Stimulated activated CD8-positive, alpha-beta memory T cell treated with anti-CD3 and anti-CD28 coated beads, Interleukin-2, amount 100 ng/mL, for 1 hour (primary cell): Measurements from ENCODE around the gene RHBDD3.

Source experiments
- DNase-seq, 2 donors: peaks; one replicate each; pipeline ENCODE4 v3.0.0-alpha.2; 2020; ENCODE audit warnings: low read depth in 2 of 2

The RHBDD3 gene

DNA sequence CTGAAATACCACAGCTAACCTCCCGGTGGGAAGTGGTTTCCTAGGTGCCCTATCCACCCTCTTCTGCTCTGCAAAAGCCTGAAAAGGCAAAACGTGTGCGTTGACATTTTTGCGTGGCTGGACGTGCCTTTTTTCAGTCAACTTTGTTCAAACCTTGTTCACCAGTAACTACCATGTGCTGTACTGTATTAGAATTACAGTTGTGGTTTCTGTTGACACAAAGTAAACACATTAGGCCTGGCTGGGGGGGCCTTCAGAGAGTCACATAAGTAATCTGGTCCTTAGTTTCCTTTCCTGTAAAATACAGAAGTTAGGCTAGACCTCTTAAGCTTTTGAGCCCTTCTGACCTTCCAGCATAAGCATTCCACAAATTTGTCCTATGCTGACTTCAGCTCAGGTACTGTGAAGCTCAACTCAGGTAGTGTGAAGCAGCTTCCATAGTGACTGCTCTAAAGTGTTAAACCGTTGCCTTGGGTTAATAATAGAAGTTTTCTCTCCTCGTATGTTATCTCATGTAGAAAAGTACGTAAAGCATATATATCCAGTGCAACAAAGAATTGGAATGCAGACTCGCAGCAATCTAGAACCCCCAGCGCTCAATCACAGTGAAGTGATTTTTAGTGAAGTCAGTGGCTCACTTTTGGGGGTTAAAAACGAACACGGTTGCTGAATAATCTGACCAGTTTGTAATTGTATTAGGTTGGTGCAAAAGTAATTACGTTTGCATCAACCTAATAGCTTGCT, 2.1 kb upstream of the RHBDD3 start:
- no peak for DNase-seq

DNA sequence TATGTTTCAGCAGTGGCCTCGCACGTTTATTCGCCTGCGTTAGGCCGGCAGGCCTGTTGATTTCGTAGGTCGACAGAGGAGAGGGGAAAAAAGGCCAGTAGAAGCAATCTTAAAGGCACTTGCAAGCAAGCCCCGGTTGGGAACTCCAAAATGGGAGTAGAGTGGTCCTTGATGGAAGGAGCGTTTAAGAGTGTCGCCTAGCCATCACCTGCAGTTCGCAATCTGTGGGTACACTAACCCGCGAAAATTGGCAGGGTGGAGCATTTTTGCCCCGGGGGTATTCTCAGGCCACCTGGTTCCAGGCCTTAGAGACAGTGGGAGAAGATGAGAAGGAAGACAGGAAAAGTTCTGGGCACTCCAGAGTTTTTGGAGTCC, 1.4 kb upstream of the RHBDD3 start:
- DNase-seq, result no peak

DNA sequence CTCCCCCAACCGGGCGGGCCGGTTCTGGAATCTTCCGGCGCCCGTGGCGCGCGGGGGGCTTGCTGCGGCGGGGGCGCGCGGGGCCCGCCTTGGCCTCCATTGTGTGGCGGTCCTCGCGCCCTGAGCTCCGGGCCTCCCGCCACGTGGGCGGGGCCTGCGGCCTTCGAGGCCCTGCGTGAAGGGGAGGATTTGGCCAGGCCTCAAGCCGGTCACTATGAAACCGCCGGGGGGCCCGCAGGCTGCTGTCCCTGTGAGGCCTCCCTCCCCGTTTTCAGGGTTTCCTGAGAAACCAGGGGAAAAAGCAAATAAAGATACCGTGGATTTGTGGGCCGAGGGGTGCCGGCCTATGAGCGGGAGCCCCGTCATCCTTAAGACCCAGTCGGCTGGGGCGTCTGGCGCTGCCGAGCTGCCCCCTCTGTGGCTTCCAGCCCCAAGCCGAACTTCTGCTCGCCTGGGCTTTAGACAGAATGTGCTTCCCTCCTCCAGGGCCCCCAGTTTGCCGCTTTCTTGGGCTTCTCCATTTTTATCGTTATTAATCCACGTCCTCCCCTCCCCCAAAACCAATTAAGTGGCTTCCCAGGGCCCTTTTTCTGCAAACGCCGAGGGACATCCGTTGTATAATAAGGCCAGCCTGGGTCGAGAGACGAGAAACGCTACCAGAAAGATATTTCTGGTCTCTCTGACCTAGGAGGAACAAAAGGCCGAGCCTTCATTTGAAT, 889 bp upstream of the RHBDD3 start:
- DNase-seq, result peak in 1 of 2 donors; percentile 10

DNA sequence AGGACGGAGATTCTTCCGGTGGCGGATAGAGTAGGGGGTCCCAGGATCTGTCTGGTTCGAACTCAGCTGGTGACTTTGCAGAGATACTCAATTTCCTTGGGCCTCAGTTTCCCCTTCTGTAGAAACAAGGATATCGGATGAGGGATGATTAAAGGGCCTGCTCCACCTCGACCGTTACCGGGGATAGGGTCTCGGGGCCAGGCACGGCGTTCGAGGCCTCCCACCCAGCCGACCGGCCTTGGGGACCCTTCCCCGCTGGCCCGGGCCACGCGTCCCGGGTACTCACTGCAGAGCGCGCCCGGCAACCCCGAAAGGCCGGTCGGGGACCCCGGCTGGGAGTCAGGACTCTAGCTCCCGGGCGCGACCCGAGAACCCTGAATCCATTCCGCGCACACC, 321 bp downstream of the RHBDD3 start:
- DNase-seq, result no peak

DNA sequence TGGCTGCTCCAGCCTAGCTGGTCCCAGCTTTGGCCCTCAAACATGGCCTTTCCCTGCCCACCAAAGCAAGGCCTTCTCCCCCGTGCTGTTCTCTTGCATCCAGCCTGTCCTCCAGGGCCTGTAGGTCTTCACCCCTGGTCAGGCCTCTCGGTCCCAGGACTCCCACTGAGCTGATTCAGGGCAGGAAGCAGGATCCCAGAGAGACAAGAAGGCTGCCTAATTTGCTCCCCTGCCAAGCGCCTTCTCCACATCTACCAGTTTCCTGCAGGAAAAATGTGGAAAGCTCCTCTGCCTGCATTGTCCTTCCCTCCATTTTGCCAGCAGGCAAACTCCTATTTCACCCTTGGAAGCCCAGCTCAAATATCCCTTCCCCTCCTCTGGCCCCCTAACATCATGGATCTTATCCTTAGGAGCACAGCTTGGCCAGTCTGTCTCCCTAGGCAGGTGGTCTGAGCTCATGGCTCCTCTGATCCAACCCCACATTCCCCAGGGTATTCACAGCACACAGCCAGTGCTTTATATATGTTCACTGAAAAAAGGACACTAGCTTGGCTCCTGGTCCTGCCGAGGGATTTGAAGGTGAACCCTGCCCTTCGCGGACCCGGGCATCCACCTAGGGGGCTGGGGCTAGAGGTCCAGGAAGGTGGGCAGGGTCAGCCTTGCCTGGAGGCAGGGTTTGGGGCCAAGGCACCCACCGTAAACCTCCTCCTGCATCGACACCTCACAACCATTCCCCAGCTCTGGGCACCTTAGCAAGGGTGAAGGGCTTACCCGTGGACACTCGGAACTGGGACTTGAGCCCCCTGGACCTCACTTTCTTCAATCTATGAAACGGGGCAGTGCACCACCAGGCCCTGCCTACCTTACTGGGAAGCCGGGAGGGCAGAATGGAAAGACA, 968 bp downstream of the RHBDD3 start:
- no peak for DNase-seq

DNA sequence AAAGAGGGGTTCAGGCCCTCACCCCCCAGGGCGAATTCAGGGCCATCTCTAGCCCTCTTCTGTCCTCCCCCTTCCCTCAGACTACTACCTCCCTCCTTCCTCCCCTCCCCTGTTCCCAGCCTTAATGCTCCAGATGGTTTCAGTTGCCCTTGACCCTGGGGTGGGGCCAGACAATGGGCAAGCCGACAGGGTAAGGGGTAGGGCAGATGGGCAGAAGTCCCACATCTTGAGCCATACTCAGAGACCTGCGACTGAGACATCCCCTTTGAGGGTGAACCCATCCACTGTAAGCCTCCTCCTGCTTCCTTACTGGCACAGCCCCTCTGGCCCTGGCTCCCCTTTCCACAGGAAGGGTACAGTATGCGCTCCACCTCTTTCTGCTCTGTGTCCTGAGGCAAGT, 1.9 kb downstream of the RHBDD3 start:
- DNase-seq, result no peak

DNA sequence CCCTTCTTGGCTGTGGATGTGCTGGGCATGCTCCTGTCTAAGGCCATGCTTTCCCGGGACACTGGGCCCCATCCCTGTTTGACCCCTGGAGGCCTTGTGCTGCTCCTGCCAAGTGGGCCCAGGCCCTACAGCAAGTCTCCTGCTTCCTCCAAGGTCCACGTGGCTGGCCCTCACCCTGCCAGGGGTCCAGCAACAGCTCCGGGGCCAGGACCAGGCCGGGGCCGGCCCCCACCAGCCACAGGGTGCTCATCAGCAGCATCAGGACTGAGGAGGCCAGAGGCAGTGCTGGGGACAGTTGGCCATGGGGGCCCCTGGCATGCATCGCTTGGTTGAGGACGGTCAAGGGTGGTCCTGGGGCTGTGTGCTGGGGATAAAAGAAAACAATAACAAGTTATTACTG, 2.5 kb downstream of the RHBDD3 start:
- no peak for DNase-seq

DNA sequence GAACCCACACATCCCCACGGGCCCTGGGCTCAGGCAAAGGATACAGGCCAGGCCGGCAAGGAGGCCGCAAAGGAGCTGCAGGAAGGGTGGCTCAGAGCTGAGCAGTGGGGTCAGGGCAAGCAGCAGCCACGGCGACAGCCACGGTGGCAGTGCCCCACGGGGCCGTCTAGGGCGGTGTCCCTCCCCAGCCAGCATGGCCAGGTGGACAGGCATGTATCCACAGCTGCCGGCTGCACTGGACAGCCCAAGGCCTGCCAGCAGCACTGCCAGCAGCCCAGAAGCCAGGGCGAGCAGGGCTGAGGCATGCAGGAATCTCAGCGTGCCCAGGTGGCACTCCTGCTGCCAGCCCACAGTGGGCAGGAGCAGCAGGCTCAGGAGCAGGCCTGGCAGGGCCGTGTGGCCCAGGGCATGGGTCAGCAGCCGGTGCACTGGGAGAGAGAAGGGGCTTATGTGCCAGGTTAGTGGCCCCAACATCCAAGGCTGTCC, 3.9 kb downstream of the RHBDD3 start:
- DNase-seq, result no peak

DNA sequence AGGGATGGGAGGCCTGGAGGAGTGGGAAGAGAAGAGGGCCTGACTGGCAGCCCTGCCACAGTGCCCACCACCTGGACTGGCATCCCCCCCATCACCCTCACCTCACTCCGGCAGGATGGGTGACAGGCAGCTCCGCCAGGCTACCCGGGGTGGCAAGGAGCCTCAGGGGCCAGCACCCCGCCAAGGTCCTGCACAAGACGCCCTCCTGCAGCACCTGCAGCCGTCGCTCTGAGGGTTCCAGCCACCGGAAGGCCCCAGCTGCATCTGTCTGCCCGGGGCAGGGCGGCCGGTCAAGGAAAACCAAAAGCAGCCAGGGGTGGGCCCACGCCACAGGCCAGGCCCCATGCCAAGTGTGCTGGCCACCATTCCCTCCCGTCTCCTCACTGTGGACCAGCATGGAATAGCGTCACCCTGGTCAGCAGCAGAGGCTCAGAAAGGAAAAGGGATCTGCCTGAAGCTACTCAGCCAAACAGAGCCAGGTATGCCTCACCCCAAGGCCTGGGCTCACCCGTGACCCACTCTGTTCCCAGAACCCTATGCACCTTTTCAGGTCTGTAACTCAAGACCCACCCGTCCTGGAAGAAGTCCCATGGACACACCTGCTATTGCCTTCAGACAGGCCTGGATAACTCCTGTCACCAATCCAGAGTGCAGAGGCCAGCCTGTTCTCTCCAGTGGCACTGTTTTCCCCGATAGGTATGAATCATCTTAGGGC, 7.0 kb downstream of the RHBDD3 start:
- no peak for DNase-seq

DNA sequence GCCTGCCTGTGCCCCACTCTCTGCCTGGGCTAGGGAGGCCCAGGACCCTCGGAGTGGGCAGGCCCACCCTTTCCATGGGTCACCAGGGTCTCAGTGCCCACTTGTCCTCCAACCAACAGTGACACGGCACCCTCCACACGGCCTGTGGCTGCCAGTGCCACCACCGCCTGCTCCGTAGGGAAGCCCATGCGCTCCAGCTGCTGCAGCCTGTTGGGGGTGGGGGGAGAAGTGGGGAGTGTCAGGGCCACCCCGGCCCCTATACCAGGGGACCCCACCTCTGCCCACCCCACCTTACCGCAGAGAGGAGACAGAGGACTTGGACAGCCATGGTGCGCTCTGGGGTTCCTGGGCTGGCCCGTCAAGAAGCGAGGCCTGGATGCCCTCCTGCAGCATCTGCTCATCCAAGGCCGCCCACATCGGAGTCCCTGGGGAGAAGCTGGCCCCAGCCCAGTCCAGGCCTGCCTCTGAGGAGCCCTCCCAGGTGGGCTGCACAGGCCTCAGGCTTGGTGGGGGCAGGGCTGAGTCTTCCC, 7.7 kb downstream of the RHBDD3 start:
- no peak for DNase-seq

DNA sequence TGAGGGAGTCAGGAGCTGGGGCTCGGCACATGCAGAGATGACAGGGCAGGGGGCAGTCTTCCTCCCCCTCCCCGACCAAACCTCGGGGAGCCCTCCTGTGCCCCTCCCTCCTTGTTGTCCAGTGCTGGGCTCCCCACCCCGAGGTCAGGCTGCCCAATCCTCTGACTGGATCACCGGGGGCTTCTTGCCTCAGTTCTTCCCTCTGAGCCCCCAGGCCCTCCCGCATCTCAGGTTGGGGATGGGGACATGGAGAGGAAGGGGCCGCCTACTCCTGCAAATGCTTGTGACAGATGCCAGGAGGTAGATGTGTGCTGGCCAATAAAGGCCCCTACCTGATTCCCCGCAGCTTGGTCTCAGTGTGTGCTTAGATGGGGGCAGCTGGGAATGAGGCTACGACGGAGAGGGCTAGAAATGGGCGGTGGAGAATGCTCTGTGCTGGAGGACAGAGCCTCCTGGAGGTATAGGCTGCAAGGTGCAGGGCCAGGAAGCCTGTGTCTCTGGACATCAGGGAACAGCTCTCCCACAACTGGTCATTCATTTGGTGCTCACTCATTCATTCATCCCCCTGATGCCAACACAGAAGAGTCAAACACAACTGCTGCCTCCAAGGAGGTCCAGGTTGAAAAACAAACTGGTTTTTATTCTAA, 8.4 kb downstream of the RHBDD3 start:
- no peak for DNase-seq

DNA sequence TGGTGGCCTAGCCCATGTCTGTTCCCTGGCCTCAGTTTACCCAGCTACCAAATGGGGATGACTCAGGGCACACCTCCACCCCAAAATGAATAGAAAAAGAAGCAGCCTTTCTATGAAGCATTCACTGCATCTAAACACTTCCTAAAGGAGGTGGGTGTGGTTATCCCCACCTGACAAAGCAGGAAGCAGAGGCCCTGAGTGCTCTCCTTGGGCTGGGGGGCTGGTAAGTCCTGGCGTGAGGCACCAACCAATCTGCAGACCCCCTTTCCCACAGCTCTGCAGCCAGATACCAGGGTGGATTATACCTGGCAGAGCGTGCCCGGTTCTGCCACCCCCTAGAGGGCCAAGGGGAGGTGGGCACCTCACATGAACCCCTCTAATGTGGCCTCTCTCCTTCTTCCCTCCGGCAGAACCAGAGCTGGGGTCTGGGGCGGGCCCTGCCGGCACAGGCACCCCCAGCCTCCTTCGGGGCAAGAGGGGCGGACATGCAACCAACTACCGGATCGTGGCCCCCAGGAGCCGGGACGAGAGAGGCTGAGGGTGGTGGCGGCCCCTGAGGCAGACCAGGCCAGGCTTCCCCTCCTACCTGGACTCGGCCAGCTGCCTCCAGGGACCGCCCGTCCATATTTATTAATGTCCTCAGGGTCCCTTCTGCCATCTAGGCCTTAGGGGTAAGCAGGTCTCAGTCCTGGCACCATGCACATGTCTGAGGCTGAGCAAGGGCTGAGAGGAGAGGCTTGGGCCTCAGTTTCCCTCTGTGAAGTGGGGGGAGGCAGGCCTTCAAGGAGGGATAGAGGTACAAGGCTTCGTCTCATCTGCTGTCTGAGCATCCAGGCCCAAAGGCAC, 9.2 kb downstream of the RHBDD3 start:
- DNase-seq, result no peak

DNA sequence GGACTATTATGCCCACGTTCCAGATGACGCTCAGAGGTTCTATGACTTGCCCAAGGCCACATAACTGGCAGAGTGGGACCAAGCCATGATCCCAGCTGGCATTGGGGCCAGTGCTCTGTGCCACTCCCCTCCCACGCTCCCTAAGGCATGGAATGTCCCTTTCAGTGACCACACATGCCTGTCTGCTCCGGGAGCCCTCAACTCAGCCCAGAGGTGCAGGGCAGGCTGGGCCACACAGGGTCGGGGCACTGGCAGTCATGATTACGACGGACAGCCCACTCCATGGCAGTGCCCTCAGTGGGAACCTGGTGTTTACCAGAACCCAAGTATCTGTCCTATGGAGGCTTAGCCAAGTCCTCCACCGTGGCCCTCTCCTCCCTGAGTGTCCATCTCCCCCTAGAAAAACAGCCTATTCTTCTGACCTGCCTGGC, 10.0 kb downstream of the RHBDD3 start:
- no peak for DNase-seq

DNA sequence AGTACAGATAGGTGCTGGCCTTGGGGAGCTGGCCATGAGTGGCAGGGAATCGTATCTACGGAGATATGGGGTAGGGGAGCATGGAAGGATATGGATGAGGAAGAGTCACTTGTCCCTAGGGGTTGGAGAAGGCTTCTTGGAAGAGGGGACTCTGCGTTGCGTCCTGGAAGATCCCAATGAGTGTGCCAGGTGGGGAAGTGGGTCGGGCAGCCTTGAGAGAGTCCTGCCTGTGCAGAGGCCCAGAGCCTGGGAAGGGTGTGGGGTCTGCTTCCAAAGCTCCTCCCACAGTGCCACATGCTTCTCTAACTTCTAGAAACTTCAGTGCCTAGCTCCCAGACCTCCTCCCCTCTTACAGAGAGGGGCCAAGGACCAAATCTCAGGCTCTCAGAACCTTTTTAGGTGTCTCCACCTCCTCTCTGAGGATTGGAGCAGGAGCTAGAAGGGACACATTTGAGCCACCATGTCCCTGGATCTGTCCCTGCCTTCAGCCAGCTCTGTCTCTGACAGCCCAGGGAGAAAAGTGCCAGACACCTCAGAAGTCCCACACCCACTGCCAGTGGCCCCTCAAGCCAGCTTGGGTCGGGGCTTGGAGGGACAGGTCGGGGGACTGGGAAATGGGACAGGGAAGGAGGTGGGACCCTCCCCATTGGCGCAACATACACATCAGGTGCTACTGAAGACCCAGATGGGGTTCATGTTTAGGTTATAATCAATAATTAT, 11.0 kb downstream of the RHBDD3 start:
- DNase-seq, result no peak

DNA sequence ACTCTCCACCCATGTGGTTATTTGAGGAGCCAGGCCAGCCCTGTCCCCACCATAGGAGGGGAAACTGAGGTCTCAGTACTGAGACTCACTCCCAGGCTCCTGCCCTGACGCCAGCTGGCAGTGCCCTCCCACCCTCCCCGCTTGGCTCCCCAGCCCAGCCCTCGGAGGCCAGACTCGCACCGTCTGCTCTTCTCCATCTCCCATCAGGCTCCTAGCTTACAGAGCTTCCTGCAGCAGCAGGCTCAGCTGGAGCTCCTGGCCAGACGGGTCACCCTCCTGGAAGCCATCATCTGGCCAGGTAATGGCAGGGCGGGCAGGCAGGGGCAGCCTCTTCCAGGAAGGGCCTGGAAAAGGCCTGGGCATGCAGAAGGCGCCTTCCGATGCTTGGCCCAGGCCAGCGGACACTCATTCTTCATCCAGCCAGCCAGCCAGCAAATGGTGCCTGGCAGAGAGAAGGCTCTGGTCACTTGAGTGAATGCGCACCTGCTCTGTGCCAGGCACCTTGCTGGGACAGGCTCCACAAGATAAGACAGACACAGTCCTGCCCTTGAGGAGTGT, 12.6 kb downstream of the RHBDD3 start:
- DNase-seq, result no peak

DNA sequence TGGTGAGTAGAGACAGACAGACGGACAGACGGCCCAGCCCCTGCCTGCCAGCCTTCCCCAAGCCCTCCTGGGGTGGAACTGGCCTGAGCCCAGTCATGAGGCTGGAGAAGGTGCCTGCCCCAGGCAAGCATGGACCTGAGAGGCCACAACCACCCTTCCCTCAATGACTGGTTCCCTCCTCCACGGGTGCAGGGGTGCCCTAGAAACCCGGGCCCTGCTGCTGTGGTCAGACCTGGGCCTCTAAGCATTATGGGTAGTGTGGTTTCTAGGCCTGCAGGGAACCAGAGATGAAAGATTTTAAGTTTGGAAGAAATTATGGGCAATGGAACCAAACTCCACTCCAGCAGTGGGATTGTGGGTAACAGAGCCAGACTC, 13.5 kb downstream of the RHBDD3 start:
- no peak for DNase-seq

DNA sequence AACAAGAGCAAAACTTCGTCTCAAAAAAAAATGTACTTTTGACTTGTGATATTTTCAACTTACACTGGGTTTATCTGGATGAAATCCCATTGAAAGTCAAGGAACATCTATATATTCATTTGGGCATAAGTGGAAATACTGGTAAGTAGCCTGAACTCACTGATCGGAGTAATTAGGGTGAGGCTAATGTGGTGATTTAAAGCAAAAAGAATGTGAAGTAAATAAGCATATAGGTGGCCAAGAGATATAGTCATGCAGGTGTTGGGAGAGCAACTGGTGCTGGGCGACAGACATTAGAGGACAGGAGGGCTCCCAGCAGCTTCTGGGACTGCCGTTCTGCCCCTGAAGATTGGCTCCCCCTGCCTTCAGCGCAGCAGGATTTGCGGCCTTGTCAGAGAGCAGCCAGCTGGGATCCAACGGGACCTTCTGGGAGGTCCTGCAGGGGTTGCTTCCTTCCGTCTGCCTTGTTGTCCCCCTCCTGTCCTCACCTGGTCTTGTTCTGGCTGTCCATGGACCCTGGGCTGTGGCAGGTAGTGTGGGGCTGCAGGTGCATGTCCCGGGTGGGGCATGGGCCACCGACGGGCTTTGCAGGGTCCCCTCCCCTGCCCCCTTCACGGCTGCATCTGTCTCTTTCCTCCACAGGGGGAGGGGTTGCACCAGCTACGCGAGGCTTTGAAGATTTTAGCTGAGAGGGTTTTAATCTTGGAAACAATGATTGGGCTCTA, 14.1 kb downstream of the RHBDD3 start:
- no peak for DNase-seq
